A673 (cell line): ENCODE data around the gene CNGA1. TPM values are rescaled to one million over a fixed set of nuclear protein-coding genes. Genes with fewer than 3 reads are reported as not detected.

ENCODE experiments used
- Bru-seq: library from RNA; stranded (reverse); fragments of 400-500 nt; gene quantifications from one replicate; lab custom pipeline; 2021; lab: Mats Ljungman, UMichigan
- BruChase-seq, 2 experiments: library from RNA; stranded (reverse); fragments of 400-500 nt; gene quantifications; one replicate each; lab custom pipeline; 2021; lab: Mats Ljungman, UMichigan
- BruUV-seq: library from RNA; stranded (reverse); fragments of 400-500 nt; replicated peaks from 2 replicates; lab custom pipeline; 2021; lab: Mats Ljungman, UMichigan
- CTCF ChIA-PET: fragments of 300-600 bp; sonication (Branson Sonifier 250); formaldehyde crosslinking; loops from one replicate; lab custom pipeline; 2022; ENCODE audit warnings: antibody characterized with exemption; lab: Charles Lee
- POLR2A ChIA-PET: fragments of 300-600 bp; sonication (Branson Sonifier 250); formaldehyde crosslinking; loops from one replicate; lab custom pipeline; 2022; ENCODE audit warnings: antibody characterized with exemption; ENCODE audit not compliant: low non-redundant PET; lab: Charles Lee
- DNase-seq: peaks from one replicate; pipeline ENCODE4 v3.0.0-alpha.2; 2015; ENCODE audit warnings: low spot score
- H3K27ac ChIP-seq: fragments of 200-600 bp; sonication (generic); 2 replicates; pipeline ENCODE4 v1.5.1; 2016; ENCODE audit warnings: mixed run types, low read depth, mild to moderate bottlenecking, mixed read lengths, antibody characterized with exemption, low read length; ENCODE audit not compliant: poor library complexity, severe bottlenecking
- H3K27me3 ChIP-seq: fragments of 200-600 bp; sonication (generic); replicated peaks from 2 replicates; pipeline ENCODE4 v1.6.1; 2017; ENCODE audit warnings: mixed run types, low read depth, mild to moderate bottlenecking, mixed read lengths, antibody characterized with exemption, low read length; ENCODE audit not compliant: insufficient read depth, poor library complexity
- H3K36me3 ChIP-seq: fragments of 200-600 bp; sonication (generic); 2 replicates; pipeline ENCODE4 v1.6.1; 2016; ENCODE audit warnings: mixed run types, mild to moderate bottlenecking, mixed read lengths, antibody characterized with exemption, low read length; ENCODE audit not compliant: insufficient read depth, poor library complexity, severe bottlenecking
- H3K4me1 ChIP-seq: fragments of 200-600 bp; sonication (generic); 2 replicates; pipeline ENCODE4 v1.6.1; 2017; ENCODE audit warnings: mixed run types, mild to moderate bottlenecking, mixed read lengths, antibody characterized with exemption, low read length; ENCODE audit not compliant: insufficient read depth, poor library complexity, severe bottlenecking
- H3K4me3 ChIP-seq: fragments of 200-600 bp; sonication (generic); 2 replicates; pipeline ENCODE4 v1.5.1; 2016; ENCODE audit warnings: low read depth, mixed run types, mild to moderate bottlenecking, mixed read lengths, low read length; ENCODE audit not compliant: poor library complexity, severe bottlenecking
- H3K9me3 ChIP-seq: fragments of 200-600 bp; sonication (generic); 2 replicates; pipeline ENCODE4 v1.6.1; 2016; ENCODE audit warnings: mixed run types, low read depth, mild to moderate bottlenecking, mixed read lengths, antibody characterized with exemption, low read length; ENCODE audit not compliant: poor library complexity, severe bottlenecking
- EZH2 ChIP-seq: fragments of 200-600 bp; sonication (generic); IDR thresholded peaks from 2 replicates; pipeline ENCODE4 v1.6.1; 2017; ENCODE audit warnings: borderline replicate concordance, low read depth, mild to moderate bottlenecking, mixed read lengths, antibody characterized with exemption, low read length; ENCODE audit not compliant: poor library complexity, severe bottlenecking
- intact Hi-C: fragments of 100-400 bp; cut with micrococcal nuclease; formaldehyde crosslinking; loops from one replicate; pipeline ENCODE4 v1.10.0; 2022; ENCODE audit not compliant: unreplicated experiment
- long read RNA-seq: library from polyadenylated mRNA; stranded (forward); transcript quantifications from one replicate; pipeline ENCODE4 v2.0.0, GENCODE V29; 2022
- total RNA-seq: library from RNA; stranded (reverse); gene quantifications from 2 replicates; pipeline ENCODE4 v1.2.3, GENCODE V29; 2021
- TF ChIP-seq, protein P1 (sequence below): fragments of 300-800, 200-600 bp; sonication (generic); conservative IDR thresholded peaks from 2 replicates; pipeline ENCODE4 v1.5.1; 2017; ENCODE audit warnings: low read depth, mild to moderate bottlenecking, antibody characterized with exemption, low read length, moderate library complexity, mixed read lengths

Gene CNGA1
- 0.39 TPM in 1 of 2 replicates, not detected in the other for total RNA-seq
- percentile 9 among the genes with signal in this experiment for Bru-seq, nascent RNA
- BruChase-seq, experiment 1, labeled RNA remaining after a 2-hour chase: percentile 13 among the genes with signal in this experiment
- BruChase-seq, experiment 2, labeled RNA remaining after a 6-hour chase: percentile 10 among the genes with signal in this experiment
- long read RNA-seq: 0 reads

DNA sequence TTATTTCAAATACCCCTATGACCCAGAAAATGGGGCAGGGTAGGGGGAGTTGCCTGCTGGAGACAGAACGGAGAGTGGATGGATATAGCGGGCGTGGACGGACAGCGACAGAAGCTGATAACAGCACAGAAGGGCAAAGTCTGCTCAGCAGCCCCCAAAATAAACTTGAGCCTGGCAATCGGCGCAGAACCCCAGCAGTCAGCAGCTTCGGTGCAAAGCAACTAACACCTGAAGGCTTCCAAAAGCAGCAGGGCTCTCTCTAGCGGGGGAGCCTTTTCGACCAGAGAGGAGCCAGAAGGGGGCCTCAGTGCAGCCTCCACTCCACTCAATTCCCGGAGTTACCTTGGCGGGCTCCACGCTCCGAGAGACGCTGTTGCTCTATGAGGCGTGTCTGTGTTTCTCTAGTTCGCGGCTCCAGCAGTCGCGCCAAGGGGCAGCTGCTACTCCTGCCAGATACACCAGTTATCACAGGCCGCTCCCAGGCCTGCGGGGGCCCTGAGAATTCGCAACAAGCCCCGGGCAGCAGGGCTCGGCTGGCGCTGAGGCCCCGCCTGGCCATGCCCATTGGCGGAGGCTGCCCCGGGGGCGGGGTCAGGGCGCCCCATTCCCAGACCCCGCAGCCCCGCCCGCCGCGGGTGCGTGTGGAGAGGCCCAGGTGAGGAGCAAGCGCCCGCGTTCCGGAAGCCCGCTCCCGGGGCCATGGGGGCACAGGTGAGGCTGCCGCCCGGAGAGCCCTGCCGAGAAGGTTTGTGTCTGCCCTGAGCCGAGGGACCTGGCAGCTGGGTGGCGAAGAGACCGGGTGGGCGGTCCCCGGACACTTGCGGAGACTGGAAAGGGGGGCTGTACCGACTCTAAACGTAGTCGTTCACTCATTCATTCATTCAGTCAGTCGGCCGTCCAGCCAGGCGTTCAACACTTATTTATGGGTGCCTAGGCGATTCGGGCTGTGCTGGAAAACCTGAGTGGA, at the start of gene CNGA1, which contains the start of gene NIPAL1:
CNGA1 (minus strand) TSS at position 541 of the 967 bp plus-strand sequence. CDS start 63,992 bp downstream, outside the sequence.
NIPAL1 (plus strand) TSS at position 632 of the 967 bp plus-strand sequence; CDS start at position 700, 68 bp downstream.
- Histone ChIP-seq H3K27ac (no peak within 1 kb of the TSS), H3K4me1 (no peaks in the 10 kb centered on the region), H3K9me3 (no peaks in the 10 kb centered on the region), H3K36me3 (no peaks in the 10 kb centered on the region), H3K4me3 (peak within 1 kb of the TSS; percentile 71), H3K27me3 (no peaks in the 10 kb centered on the region)
- CTCF ChIA-PET: no interaction called here
- DNase-seq: peak; percentile 85
- no TSS peak for BruUV-seq
- intact Hi-C loops: loop anchor here (5.0 kb wide), 1 partner anchor 66 kb away; no protein-coding TSS in a partner anchor
- TF ChIP-seq, protein P1, sequence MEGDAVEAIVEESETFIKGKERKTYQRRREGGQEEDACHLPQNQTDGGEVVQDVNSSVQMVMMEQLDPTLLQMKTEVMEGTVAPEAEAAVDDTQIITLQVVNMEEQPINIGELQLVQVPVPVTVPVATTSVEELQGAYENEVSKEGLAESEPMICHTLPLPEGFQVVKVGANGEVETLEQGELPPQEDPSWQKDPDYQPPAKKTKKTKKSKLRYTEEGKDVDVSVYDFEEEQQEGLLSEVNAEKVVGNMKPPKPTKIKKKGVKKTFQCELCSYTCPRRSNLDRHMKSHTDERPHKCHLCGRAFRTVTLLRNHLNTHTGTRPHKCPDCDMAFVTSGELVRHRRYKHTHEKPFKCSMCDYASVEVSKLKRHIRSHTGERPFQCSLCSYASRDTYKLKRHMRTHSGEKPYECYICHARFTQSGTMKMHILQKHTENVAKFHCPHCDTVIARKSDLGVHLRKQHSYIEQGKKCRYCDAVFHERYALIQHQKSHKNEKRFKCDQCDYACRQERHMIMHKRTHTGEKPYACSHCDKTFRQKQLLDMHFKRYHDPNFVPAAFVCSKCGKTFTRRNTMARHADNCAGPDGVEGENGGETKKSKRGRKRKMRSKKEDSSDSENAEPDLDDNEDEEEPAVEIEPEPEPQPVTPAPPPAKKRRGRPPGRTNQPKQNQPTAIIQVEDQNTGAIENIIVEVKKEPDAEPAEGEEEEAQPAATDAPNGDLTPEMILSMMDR: peak; percentile 55
- no peak for TF ChIP-seq EZH2
- POLR2A ChIA-PET: no interaction called here

DNA sequence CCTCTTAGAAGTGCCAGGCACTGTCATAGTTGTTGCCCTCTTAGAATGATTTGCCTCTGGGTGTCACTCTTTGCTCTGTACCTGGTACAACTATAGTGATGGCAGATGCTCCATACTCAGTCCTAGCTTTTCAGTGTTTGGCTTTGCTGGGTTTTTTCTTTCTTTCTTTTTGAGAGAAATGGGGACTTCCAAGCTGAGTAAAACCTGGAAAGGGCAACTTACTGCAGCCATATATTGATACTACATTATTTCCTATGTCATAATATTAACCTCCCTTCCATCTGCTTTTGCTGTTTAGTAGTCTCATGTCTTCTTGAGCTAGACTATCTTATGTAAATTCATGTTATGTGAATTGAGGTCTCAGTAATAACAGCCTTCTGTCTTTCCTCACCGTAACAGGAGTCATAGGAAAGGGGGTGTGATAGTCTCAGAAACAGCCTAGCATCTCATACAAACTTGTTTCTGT, 49.1 kb upstream of the CNGA1 start:
- intact Hi-C loops: no loop called here
- no peak for DNase-seq
- Histone ChIP-seq H3K4me1 (no peaks in the 10 kb centered on the region), H3K36me3 (no peaks in the 10 kb centered on the region), H3K9me3 (no peaks in the 10 kb centered on the region), H3K27me3 (no peaks in the 10 kb centered on the region), H3K4me3 (no peak overlapping the region), H3K27ac (no peak overlapping the region)
- TF ChIP-seq, protein P1: no peak
- no peak for TF ChIP-seq EZH2
- POLR2A ChIA-PET: no interaction called here
- CTCF ChIA-PET: no interaction called here
- no TSS peak for BruUV-seq

DNA sequence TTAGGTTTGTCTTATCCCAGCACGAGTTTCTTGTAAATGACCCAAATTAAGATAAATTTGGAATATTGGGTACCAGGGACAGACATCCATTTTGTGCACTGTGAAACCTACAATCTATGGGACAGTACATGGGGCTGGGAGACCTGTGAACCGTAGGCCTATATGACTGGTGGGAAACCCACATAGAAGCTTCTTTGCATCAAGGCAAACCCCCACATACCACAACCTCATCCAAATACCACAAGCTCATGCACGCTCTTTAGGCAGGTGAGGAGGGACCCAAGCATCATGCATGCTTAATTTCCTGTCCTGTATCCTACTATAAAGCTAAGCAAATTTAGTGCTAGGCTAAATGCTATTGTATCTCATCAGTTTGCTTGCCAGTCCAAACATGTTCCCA, 47.9 kb upstream of the CNGA1 start:
- Histone ChIP-seq H3K4me3 (no peak overlapping the region), H3K27ac (no peak overlapping the region), H3K36me3 (no peaks in the 10 kb centered on the region), H3K9me3 (no peaks in the 10 kb centered on the region), H3K4me1 (no peaks in the 10 kb centered on the region), H3K27me3 (no peaks in the 10 kb centered on the region)
- BruUV-seq: no TSS peak
- CTCF ChIA-PET: no interaction called here
- DNase-seq: no peak
- POLR2A ChIA-PET: no interaction called here
- TF ChIP-seq, protein P1: no peak
- no peak for TF ChIP-seq EZH2
- intact Hi-C loops: no loop called here
